Left ventricle myocardium superior (tissue), 1 donor: ENCODE results near the gene PNCK. TPM values are rescaled to one million over a fixed set of nuclear protein-coding genes. Genes with fewer than 3 reads are reported as not detected.
A peak's percentile ranks its signal among the peaks of the same experiment; 100 is the strongest.

ENCODE experiments used
- ATAC-seq: fragments of 200-7000 bp; cut with Tn5 transposase; one replicate; pipeline ENCODE4 v1.9.1; 2020; ENCODE audit warnings: mild to moderate bottlenecking, moderate library complexity
- DNase-seq: peaks from one replicate; pipeline ENCODE4 v3.0.0-alpha.2; 2020
- intact Hi-C: fragments of 100-400 bp; cut with micrococcal nuclease; formaldehyde crosslinking; loops from one replicate; pipeline ENCODE4 v1.11.0; 2022
- total RNA-seq: library from RNA; stranded (reverse); fragmentation: NEBNext Ultra II Directional; extraction: Animal tissue kit (Norgen Biotek cat#: 25700); gene quantifications from one replicate; pipeline ENCODE4 v1.2.1, GENCODE V29; 2021
- donor health status: DM: no; HTN: yes; CAD: no; lungs with severe emphysema.

The PNCK gene
- total RNA-seq, 1 donor from 2014 or later = 14.5 TPM

DNA sequence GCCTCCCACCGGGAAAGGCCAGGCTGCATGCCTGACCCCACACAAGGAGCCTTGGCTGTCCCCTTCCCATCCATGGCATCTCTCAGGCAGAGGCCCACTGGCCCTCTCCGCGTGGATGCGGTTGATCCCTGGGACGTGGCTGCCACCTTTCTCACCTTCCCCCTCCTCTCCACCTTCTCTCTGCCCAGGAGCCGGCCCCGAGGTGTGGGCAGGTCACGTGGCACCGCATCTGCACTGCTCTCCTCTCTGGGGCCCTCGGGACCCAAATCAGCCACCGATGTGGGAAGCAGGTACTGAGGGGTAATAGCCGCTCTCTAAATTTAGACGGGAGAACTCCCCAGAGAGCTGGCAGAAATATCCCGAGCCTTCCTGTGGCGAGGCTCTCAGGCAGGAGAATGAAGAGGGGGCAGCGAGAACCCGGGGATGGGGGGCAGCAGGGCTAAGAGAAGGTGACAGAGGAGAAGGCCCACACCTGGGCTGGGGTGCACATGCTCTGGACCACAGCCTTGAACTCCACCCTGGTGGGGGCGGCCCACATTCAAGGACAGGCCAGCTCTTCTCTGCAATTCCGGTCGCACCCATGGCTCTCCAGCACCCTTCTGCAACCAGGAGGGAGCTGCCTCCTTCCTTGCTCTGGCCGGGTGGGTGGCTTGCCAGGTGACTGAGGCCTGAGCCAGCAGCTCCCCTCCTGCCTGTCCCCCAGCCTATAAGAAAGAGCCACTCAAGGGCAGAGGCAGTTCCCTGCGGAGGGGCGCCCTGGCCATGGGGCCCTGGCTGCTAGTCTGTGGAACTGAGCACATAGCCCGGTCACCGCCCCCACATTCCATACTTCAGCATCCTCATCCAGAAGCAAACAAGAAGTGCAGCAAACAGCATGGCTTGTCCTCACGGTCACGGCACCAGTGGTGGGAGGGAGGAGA is 36.2 kb downstream of the PNCK start:
- ATAC-seq (no peak), DNase-seq (no peak)
- intact Hi-C loops = no loop called here

DNA sequence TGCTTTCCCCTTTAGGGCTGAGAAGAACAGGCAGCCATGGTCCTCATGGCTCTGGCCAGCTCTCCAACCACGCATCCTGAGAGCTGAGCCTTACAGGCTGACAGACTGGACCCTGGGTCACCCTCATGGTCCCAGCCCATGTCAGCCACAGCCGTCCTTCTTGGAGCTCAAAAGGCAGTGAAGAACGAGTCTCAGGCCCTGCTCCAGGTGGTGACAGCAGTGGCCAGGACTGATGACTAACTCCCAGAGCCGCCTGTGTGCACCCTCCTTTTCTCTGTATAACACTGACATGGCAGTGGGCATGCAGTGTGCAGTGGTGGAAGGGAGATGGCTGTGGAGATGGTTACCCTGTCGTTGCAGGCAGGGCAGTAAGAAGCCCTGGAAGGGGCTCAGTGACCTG is 36.9 kb downstream of the PNCK start:
- intact Hi-C loops = no loop called here
- no peak for ATAC-seq
- no peak for DNase-seq

DNA sequence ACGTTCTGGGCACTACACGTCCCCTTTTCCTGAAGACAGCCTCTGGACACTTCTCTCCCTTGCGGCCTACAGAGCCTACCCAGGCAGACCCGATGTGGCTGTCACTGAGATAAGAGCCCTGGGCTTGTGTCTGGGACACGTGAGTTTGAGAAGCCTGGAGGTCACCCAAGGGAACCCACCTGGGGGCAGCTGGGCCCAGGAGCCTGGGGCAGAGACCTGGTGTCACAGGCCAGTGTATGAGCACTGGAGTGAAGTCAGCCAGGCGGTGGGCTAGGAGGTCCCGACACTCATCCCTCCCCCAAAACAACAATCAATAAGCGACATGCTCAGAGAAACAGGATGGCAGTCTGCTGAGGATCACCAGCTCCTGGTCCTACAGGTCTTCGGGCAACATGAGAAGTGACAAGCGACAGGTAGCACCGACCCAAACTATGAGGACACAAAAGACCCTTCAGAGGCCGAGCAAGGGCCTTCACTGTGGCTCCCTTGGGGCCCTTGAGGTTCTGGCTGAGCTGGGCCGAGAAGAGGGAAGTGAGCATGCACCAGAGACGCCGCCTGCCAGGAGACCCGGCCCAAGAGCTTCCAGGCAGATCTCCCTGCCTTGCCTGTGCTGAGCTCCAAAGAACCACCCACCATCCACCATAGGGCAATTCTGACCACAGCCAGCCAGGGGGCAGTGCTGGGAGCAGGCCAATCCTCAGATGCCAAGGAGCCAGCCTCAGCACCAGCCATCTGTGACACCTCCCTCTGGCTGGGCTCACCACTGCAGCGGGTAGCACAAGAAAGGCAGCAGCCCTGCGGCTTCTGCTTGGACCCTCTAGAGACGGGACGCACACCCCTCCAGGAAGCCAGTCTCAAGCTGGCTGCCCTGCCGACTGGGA is 37.6 kb downstream of the PNCK start:
- no peak for ATAC-seq
- intact Hi-C loops = no loop called here
- no peak for DNase-seq

DNA sequence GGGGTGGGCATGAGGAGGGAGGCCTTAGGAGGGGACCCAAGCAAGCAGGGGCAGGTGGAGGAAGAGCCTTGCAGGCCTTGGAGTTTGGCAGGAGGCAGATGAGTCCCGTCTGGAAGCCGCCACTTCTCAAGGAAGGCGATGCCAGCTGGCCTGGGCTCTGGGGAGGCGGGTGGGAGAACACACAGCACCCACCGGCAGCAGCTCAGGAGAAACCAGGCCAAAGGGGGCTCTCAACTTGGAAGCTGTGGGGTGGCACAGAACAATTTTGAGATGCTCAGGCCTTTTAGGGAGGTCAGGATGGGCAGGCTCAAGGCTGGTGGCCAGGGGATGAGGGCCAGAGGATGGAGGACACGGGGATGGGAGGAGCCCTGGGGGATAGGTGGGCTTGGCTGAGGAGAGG is 38.2 kb downstream of the PNCK start:
- ATAC-seq (no peak), DNase-seq (no peak)
- intact Hi-C loops = no loop called here

DNA sequence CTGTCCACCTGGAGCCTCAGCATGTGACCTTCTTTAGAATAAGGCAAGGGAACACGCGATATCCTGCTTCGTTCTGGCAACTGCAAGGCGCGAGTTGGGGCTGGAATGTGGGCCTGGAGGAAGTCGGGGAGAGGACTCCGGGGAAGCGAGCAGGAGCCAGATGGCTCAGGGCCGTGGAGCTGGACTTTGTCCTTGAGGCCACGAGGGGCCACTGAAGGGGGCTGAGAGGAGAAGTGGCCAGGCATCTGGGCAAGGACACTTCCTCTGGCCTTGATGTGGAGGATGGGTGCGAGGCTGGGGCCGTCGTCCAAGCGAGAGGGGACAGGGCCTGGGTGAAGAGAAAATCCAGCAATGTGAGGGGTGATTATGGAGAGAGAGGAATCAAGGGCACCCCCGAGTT is 38.8 kb downstream of the PNCK start:
- DNase-seq = peak; percentile 36
- ATAC-seq = no peak
- intact Hi-C loops = no loop called here

DNA sequence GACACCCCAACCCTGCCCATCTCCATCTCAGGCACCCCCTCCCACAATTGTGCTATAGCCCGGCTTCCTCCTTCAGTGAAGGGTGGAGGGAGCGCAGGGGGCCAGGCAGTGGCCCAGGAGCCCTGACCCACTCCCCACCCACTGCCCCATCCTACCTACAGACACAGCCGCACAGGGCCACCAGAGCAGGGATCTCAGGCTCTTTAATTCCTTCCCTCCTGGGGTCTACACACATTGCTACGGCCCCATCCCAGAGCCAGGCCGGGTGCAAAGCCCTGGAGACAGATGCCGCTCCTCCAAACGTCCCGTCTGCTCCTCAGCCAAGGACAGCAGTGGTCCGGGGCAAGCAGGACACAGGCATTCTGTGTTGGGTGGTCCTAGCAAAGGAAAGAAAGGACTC is 39.4 kb downstream of the PNCK start:
- ATAC-seq (no peak), DNase-seq (no peak)
- intact Hi-C loops = no loop called here

DNA sequence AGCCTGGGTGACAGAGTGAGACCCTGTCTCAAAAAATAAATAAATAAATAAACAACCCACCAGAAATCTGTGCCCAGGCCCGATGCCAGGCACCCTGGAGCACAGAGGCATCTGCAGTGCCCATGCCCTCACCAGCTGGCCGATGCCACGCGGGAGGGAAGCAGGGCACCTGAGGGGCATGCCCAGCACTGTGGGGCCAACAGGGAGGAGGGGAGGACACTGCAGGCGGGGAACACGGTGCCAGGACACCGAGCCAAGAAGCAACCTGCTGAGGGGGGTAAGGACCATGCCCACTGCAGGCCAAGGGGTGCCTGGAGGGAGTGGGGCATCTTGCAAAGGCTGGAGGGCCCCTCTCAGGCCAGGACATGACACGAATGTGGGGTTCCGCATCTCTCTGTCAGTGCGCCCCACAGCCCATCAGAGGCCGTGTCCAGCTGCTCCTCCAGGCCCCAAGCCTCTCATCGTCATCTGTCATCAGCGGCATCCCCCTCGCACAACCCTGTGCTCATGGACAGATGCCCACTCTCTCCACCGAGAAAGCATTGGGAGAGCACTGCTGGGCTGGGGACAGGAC is 39.9 kb downstream of the PNCK start:
- no peak for ATAC-seq
- intact Hi-C loops = no loop called here
- no peak for DNase-seq

DNA sequence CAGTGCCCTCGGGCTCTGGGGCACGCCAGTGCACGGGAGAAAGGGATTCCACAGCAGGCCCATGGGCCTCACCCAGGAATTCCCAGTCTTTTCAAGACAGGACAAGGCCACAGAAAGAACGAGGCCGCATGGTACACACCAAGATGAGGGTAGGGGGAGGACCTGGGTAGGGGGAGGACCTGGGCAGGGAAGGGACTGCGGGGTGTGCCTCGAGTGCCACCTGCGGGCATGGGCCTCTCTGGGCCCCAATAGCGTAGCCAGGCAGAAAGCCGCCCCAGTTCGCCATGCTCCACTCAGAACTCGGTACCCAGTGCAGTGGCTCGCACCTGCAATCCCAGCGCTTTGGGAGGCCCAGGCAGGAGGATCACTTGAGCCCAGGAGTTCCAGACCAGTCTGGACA is 40.6 kb downstream of the PNCK start:
- intact Hi-C loops = no loop called here
- ATAC-seq = no peak
- no peak for DNase-seq

DNA sequence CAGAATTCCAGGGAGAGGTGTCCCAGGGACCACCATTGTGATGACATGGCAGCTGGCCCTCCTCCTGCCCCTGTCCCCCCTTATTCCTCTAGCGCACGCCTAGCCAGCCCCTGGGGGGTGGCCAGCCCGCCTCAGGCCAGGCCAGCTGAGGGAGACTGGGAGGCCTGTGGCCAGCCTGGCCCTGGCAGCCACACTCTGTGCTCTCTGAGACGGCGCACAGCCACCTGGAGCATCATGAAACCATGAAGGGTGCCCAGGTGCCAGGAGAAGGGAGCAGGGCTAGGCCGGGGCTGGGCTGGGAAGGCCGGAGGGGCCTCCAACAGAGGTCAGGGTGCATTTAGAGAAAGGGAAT is 41.0 kb downstream of the PNCK start:
- DNase-seq = no peak
- no peak for ATAC-seq
- intact Hi-C loops = no loop called here

DNA sequence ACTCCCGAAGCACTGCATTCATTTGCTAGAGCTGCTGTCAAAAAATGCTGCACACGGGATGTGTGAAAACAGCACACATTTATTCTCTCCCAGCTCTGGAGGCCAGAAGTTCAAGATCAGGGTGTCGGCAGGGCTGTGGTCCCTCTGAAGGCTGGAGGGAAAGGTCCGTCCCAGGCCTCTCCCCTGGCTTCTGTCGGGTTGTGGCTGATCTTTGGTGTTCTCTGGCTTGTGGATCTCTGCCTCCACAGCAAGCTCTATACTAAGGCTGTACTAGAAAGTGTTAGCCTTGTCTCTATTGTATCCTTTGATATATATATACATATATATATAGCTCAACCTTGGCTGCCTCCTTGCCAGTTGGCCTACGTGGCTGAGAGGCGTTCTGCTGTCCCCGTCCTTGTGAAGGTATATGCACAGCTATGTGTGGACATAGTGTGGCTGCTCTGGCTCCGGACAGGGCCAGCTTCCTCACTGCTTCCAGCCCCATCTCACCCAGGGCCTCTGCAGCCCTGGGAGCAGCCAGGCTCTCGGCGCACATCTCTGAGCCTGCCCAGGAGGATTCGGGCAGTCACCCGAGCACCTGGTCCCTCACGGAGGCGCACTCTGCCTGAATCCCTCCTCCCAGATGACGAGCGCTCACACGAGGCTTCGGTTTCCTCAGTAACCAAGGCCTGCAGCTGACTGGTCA is 41.6 kb downstream of the PNCK start:
- DNase-seq (no peak), ATAC-seq (no peak)
- intact Hi-C loops = no loop called here

DNA sequence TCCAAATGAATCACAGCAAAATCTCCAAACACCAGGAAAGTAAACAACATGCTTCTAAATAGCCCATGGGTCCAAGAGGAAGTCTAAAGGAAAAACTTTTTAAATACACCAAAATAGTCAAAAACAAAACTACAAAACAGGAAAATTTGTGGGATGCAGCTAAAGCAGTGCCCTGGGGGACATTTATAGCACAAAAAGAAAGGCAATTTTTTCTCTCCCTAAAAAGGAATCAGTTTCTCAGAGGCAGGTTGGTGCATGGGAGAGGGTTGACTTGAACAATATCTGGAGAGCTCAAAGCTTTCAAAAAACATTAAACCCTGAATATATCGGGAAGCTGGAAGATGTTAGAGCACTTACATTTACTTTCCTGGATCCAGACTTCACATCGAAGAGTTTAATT is 42.3 kb downstream of the PNCK start:
- ATAC-seq (no peak), DNase-seq (no peak)
- intact Hi-C loops = no loop called here

DNA sequence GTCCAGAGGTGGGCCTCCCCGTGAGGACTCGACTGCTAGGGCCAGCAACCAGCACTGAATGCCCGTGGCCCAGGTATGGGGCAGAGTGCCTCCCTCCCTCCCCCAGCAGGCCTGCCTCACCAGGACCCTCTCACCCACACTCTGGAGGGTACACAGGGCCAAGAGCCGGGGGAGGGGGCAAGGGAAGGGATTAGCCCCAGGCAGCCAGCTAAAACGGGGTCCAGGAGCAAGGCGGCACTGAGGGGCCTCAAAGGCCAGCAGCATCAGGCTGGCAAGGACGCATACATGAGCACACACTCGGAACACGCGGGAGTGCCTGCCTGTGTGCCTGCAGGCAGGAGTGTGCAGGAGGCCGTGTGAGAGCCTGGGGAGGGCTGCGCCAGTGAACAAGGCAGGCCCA is 44.9 kb downstream of the PNCK start:
- intact Hi-C loops = no loop called here
- DNase-seq (no peak), ATAC-seq (no peak)

DNA sequence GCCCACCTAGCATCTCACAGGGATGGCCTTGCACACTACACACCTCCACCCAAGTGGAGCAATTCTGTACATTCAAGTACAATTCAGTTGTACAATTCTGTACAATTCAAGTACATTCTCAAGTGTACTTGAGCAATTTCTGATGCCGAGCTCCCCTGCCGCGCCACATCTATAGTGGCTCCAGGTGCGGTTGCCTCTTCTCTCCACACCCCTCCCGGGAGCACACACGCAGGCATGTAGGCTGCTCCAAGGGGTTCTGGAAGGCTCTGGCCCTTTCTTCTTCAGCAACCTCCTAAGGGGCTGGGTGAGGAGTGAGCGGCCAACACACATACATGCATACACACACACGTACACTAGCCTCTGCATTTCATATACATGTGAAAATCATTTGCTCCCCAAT is 45.5 kb downstream of the PNCK start:
- intact Hi-C loops = no loop called here
- ATAC-seq (no peak), DNase-seq (no peak)

DNA sequence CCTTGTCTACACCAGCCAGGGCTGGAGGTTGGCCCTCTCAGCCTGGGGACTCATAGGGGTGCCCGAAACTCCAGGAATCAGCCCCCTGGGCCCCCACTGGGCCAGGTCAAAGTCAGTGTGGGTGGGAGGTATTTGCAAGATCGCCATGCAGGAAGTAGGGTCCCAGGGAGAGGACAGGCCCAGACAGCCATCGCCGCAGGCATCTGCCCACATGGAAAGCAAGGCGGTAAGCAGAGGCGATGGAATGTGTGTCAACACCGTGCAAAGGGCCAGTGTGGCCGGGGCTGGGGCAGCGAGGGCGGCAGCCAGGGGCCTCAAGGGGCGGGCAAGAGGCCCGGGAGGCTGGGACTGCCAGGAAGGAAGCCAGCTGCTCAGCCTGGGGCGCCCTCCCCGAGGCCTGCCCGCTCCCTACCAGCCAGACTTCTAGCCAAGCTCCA is 45.9 kb downstream of the PNCK start:
- ATAC-seq = no peak
- no peak for DNase-seq
- intact Hi-C loops = no loop called here

DNA sequence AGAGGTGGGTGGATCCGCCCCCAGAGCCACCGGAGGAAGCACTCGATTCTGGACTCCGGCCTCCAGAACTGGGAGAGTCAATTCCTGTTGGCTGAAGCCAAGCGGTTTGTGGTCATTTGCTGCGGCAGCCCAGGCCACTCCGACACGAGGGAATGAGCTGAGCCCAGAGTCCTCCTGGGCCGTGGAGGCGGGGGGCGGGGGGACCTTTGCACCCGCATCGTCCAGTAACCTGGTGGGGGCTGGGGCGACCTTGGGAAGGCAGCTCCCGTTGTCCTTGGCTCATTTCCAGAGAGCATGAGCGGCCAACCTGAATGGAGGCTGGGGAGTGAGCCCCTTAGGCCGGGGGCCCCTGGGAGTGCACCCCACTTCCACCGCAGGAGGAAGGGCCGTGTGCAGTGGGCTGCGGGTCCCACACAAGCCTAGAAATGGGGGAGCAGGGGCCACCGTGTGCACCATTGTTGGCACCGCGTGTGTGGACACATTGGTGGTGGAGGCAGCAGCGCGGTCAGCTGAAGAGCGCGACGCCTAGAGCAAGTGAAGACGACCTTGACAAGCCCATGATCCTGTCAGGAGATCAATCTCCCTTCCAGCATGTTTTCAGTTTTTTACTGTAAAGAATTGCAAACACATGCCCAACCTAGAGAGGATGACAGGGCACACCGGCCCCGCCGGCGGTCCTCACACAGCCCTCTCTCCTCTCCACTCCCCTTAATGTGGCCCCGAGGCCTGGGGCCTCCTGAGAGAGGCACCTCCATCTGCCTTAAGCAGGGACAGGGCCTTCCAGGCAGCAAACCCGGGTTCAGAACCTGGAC is 46.5 kb downstream of the PNCK start:
- intact Hi-C loops = no loop called here
- no peak for DNase-seq
- no peak for ATAC-seq

DNA sequence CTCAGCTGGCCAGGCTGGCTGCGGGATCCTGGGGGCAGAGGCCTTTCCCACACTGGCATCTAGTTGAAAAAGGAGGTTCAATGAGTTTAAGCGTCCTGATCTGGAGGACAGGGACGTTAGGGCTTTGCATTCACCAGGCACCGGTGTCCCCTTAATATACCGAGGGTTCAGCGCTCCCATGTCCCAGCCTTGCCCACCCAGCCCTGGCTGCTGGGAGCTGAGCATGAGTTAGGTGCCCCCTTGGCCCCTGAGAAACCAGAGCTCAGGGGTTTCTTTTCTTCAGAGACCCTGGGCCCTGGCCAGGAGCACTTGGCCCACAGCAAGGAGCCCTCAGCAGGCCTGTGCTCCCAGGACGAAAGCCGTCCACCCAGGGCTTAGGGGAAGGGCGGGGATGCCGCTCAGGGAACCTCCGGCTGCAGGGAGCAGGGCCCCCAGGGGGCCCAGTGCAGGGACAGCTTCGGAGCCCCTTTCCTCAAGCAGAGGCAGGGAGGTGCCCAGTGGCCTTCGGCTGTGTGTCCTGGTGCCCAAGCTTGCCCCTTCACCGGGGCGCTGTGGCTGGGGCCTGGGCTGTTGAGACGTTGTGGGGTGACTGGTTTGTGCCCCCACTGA is 47.5 kb downstream of the PNCK start:
- ATAC-seq (no peak), DNase-seq (no peak)
- intact Hi-C loops = no loop called here

DNA sequence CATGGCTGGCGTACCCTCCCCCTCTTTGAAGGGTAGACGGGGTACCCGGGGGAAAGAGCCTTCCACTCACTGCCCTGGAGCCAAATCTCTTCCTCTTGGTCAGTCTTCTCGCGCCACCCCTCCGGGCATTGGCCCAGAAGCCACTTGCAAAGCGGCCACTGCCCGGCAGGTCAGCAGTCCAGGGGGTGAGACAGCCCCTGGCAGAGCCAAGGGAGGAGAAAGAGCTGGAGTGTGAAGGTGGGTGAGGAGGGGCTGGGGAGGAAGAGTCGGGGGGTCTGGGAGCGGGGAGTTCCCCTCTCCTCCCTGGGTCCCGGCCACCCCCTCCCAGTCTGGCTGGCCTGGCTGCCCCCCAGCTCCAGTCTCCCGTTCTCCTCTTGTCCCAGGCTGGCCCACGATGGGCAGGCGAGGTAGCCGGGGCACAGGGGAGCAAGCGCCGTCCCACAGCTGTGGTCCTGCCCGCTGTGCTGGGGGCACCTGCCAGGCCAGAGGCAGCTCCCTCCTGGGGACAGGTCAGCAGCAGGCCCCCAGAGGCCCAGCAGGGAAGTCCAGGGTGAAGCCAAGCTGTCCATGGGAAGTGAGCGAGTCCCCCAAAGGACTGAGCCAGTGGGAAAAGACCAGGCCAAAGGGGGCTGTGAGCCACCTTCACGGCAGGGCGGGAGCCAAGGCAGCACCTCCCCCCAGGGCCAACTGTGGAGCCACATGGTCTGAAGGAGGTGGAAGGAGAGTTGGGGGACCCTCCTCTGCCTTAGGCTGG is 48.2 kb downstream of the PNCK start:
- DNase-seq = no peak
- ATAC-seq = no peak
- intact Hi-C loops = no loop called here
